Measurements from ENCODE around the gene CCDC134. TPM values are rescaled to one million over a fixed set of nuclear protein-coding genes. Genes with fewer than 3 reads are reported as not detected.

CCDC134 gene
- total and polyA plus RNA-seq, 9 of the 15 experiments (the other 6 are each of a cell fraction or from before 2014, with no cell fraction given): 0.56 to 11.9 (median 5.3) TPM

GRCh38 chr22:41845380-41846267 is 45.1 kb downstream of the CCDC134 start (continued):
- TF ChIP-seq L3MBTL2 (IDR thresholded peaks at IDR 0.05) (no peak), CREB3L1 (IDR thresholded peaks at IDR 0.05; ENCODE audit: borderline replicate concordance, low read depth) (no peak), FOXK1 (CRISPR knock-in tag; IDR thresholded peaks at IDR 0.05; ENCODE audit: borderline replicate concordance) (no peak), STAT6 (CRISPR knock-in tag; IDR thresholded peaks at IDR 0.05) (no peak), ZNF253 (CRISPR knock-in tag; conservative IDR thresholded peaks at IDR 0.05) (no peak), CTCF (IDR thresholded peaks at IDR 0.05 in 2 of 3, conservative IDR thresholded peaks at IDR 0.05 in 1 of 3; ENCODE audit: insufficient read depth in 2 of 3, low read depth in 1 of 3, low read length in 3 of 3) (no peak), SIN3A (IDR thresholded peaks at IDR 0.05; ENCODE audit: borderline replicate concordance in 2 of 2, control insufficient read depth in 1 of 2, low read depth in 2 of 2, low read length in 2 of 2) (no peak), ZNF444 (CRISPR knock-in tag; IDR thresholded peaks at IDR 0.05) (no peak), FIP1L1 (IDR thresholded peaks at IDR 0.05; ENCODE audit: low read depth, low read length, poor library complexity, severe bottlenecking) (no peak), E2F1 (CRISPR knock-in tag; IDR thresholded peaks at IDR 0.05) (no peak), SNIP1 (IDR thresholded peaks at IDR 0.05; ENCODE audit: low read depth) (no peak), FOXP4 (CRISPR knock-in tag; IDR thresholded peaks at IDR 0.05; ENCODE audit: borderline replicate concordance) (no peak), MLLT1 (IDR thresholded peaks at IDR 0.05) (no peak), FUS (optimal IDR thresholded peaks at IDR 0.05; ENCODE audit: low read depth, low read length) (no peak)

Measured in K562 (cell line).